ENCODE measurements around the gene GOLGA5. TPM values are rescaled to one million over a fixed set of nuclear protein-coding genes. Genes with fewer than 3 reads are reported as not detected.
A peak's percentile ranks its signal among the peaks of the same experiment; 100 is the strongest.

Gene GOLGA5
- total RNA-seq, 1 donor from 2014 or later: 31.9 TPM

- H3K36me3 ChIP-seq: no peaks in the 10 kb centered on the region
- no peak for TF ChIP-seq CTCF (IDR thresholded peaks at IDR 0.05)
- ATAC-seq: no peak
- H3K9me3 ChIP-seq: no peaks in the 10 kb centered on the region
- no peak for DNase-seq
- no peak overlapping the region for H3K4me3 ChIP-seq
- no peak overlapping the region for H3K27ac ChIP-seq
- intact Hi-C loops (cut with DNase I): no loop called here
- peaks cover 24% of the 10 kb centered on the region for H3K4me1 ChIP-seq
- H3K27me3 ChIP-seq (ENCODE audit: low read depth): no peaks in the 10 kb centered on the region
These were observed 42.3 kb upstream of the GOLGA5 start for GRCh38 chr14:92751819-92752218.

- DNase-seq: no peak
- Histone ChIP-seq H3K36me3 (no peaks in the 10 kb centered on the region), H3K4me3 (no peak overlapping the region), H3K4me1 (peaks cover 18% of the 10 kb centered on the region), H3K27ac (no peak overlapping the region), H3K27me3 (ENCODE audit: low read depth) (no peaks in the 10 kb centered on the region), H3K9me3 (no peaks in the 10 kb centered on the region)
- intact Hi-C loops (cut with DNase I): no loop called here
- no peak for TF ChIP-seq CTCF (IDR thresholded peaks at IDR 0.05)
- ATAC-seq: no peak
These were observed 40.9 kb upstream of the GOLGA5 start for GRCh38 chr14:92753250-92753649.

DNA sequence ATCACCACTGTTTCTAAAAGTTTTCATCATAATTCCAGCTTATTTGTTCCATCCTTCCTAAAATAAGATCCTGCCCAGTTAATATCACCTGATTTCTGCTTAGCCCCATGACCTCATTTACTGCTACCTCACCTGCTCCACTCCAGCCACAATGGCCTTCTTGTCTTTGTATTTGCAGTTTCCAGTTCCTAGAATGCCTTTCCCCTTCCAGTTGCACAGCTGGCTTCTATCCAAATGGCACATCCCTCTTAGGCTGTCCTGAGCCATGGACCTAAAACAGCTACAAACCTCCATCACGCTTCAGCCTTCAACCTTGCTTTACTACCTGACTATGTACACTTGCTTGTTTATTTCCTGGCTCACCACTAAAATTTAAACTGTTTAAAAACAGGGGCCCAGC lies 39.1 kb upstream of the GOLGA5 start:
- TF ChIP-seq CTCF (IDR thresholded peaks at IDR 0.05): no peak
- H3K27ac ChIP-seq: no peak overlapping the region
- ATAC-seq (no peak), DNase-seq (no peak)
- H3K9me3 ChIP-seq: no peaks in the 10 kb centered on the region
- no peak overlapping the region for H3K4me3 ChIP-seq
- no peaks in the 10 kb centered on the region for H3K27me3 ChIP-seq (ENCODE audit: low read depth)
- H3K36me3 ChIP-seq: no peaks in the 10 kb centered on the region
- intact Hi-C loops (cut with DNase I): no loop called here
- H3K4me1 ChIP-seq: peaks cover 13% of the 10 kb centered on the region

DNA sequence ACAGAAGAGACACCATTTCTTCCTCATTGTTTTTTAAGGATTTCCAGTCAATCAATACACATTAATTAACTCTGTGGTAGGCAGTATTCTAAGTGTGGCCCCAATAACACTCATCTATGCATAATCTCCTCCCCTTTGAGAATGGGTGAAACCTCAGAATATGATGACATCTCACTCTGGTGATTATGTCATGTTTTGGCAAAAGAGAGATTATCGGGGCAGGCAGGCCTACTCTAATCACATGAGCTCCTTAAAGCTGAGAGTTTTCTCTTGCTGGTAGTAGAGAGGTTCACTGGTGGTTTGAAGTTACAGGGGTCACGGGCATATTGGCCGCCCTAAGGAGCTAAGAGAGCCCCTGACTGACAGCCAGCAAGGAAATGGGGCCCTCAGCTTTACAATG lies 38.6 kb upstream of the GOLGA5 start:
- no peaks in the 10 kb centered on the region for H3K9me3 ChIP-seq
- peak; percentile 54 to 61 for ATAC-seq
- no peak overlapping the region for H3K4me3 ChIP-seq
- intact Hi-C loops (cut with DNase I): no loop called here
- H3K36me3 ChIP-seq: no peaks in the 10 kb centered on the region
- no peak for DNase-seq
- no peak for TF ChIP-seq CTCF (IDR thresholded peaks at IDR 0.05)
- H3K27ac ChIP-seq: no peak overlapping the region
- no peaks in the 10 kb centered on the region for H3K27me3 ChIP-seq (ENCODE audit: low read depth)
- peaks cover 13% of the 10 kb centered on the region for H3K4me1 ChIP-seq

GRCh38 chr14:92756446-92756845 lies 37.7 kb upstream of the GOLGA5 start:
- ATAC-seq: no peak
- Histone ChIP-seq H3K9me3 (no peaks in the 10 kb centered on the region), H3K27me3 (ENCODE audit: low read depth) (no peaks in the 10 kb centered on the region), H3K27ac (no peak overlapping the region), H3K4me3 (no peak overlapping the region), H3K36me3 (no peaks in the 10 kb centered on the region), H3K4me1 (peaks cover 5% of the 10 kb centered on the region)
- intact Hi-C loops (cut with DNase I): no loop called here
- no peak for TF ChIP-seq CTCF (IDR thresholded peaks at IDR 0.05)
- no peak for DNase-seq

- no peaks in the 10 kb centered on the region for H3K27me3 ChIP-seq (ENCODE audit: low read depth)
- intact Hi-C loops (cut with DNase I): no loop called here
- no peaks in the 10 kb centered on the region for H3K36me3 ChIP-seq
- H3K27ac ChIP-seq: no peak overlapping the region
- peak in 1 of 2 donors; percentile 34 for ATAC-seq
- H3K4me3 ChIP-seq: no peak overlapping the region
- no peak for DNase-seq
- no peak for TF ChIP-seq CTCF (IDR thresholded peaks at IDR 0.05)
- peaks cover 5% of the 10 kb centered on the region for H3K4me1 ChIP-seq
- H3K9me3 ChIP-seq: no peaks in the 10 kb centered on the region
These were observed 34.8 kb upstream of the GOLGA5 start for GRCh38 chr14:92759300-92759678.
